ENCODE results near the gene TAF5. TPM values are rescaled to one million over a fixed set of nuclear protein-coding genes. Genes with fewer than 3 reads are reported as not detected.
"Not testable (repeated sequence)": the region's sequence is repeated elsewhere in the genome, so short reads cannot be mapped to it uniquely, and the experiment has no call there.

TAF5 gene
- total RNA-seq, 6 experiments from 2014 or later: 1.5 to 2.5 (median 2.2) TPM

- intact Hi-C loops (cut with DNase I): loop anchor here (5.0 kb wide), 2 partner anchors 62 to 177 kb away; partner anchors contain the start of gene CALHM3 (in 1 of the 2)
- no peaks in the 10 kb centered on the region for H3K9me3 ChIP-seq
- DNase-seq (peak in 1 of 3 donors; percentile 56), ATAC-seq (peak; percentile 13 to 50 (median 38))
- TF ChIP-seq POLR2A (IDR thresholded peaks at IDR 0.05) (no peak), CTCF (IDR thresholded peaks at IDR 0.05) (no peak)
- 42% methylated on average over 8 of the region's 8 CpGs for WGBS (ENCODE audit: insufficient coverage, low coverage, low lambda C conversion rate, missing lambda C conversion rate)
- no peak overlapping the region for H3K4me3 ChIP-seq
- H3K36me3 ChIP-seq: peaks cover 0 to 75% (median 42%) of the 10 kb centered on the region in 4 donors
- H3K27me3 ChIP-seq: no peaks in the 10 kb centered on the region
- peaks cover 0 to 36% (median 13%) of the 10 kb centered on the region in 4 donors for H3K4me1 ChIP-seq
- H3K27ac ChIP-seq: peak overlapping the region in 2 of 3 donors; percentile 11 to 43
Observed at GRCh38 chr10:103415581-103415980, 47.8 kb downstream of the TAF5 start.

GRCh38 chr10:103416436-103417147, 48.8 kb downstream of the TAF5 start:
- peaks cover 0 to 36% (median 13%) of the 10 kb centered on the region in 4 donors for H3K4me1 ChIP-seq
- ATAC-seq (peak; percentile 43 to 52 (median 46)), DNase-seq (peak in 2 of 3 donors; percentile 32 to 64)
- WGBS (ENCODE audit: insufficient coverage, low coverage, low lambda C conversion rate, missing lambda C conversion rate): 47% methylated on average over 8 of the region's 8 CpGs
- peaks cover 0 to 74% (median 36%) of the 10 kb centered on the region in 4 donors for H3K36me3 ChIP-seq
- intact Hi-C loops (cut with DNase I): loop anchor here (5.0 kb wide), 2 partner anchors 61 to 176 kb away; partner anchors contain the start of gene CALHM3 (in 1 of the 2)
- H3K4me3 ChIP-seq: no peak overlapping the region
- TF ChIP-seq POLR2A (IDR thresholded peaks at IDR 0.05): no peak
- TF ChIP-seq CTCF (IDR thresholded peaks at IDR 0.05): peak; percentile 59 to 73 (median 64)
- H3K27me3 ChIP-seq: no peaks in the 10 kb centered on the region
- H3K9me3 ChIP-seq: no peaks in the 10 kb centered on the region
- H3K27ac ChIP-seq: no peak overlapping the region

- H3K9me3 ChIP-seq, DNase-seq, H3K27me3 ChIP-seq, H3K27ac ChIP-seq, H3K4me3 ChIP-seq, ATAC-seq: not testable (repeated sequence)
- H3K36me3 ChIP-seq: peaks cover 0 to 70% (median 34%) of the 10 kb centered on the region in 4 donors
- 80% methylated on average over 4 of the region's 5 CpGs for WGBS (ENCODE audit: insufficient coverage, low coverage, low lambda C conversion rate, missing lambda C conversion rate)
- H3K4me1 ChIP-seq: peaks cover 0 to 36% (median 13%) of the 10 kb centered on the region in 4 donors
- intact Hi-C loops (cut with DNase I): loop anchor here (5.0 kb wide), 2 partner anchors 60 to 175 kb away; partner anchors contain the start of gene CALHM3 (in 1 of the 2)
Observed at GRCh38 chr10:103417148-103417469, 49.3 kb downstream of the TAF5 start.

GRCh38 chr10:103417601-103418000, 49.8 kb downstream of the TAF5 start:
- Histone ChIP-seq H3K4me1 (peaks cover 0 to 34% (median 13%) of the 10 kb centered on the region in 4 donors), H3K27me3 (no peaks in the 10 kb centered on the region), H3K36me3 (peaks cover 0 to 70% (median 35%) of the 10 kb centered on the region in 4 donors), H3K9me3 (no peaks in the 10 kb centered on the region), H3K4me3 (no peak overlapping the region), H3K27ac (no peak overlapping the region)
- TF ChIP-seq POLR2A (IDR thresholded peaks at IDR 0.05) (no peak), CTCF (IDR thresholded peaks at IDR 0.05) (no peak)
- intact Hi-C loops (cut with DNase I): loop anchor here (5.0 kb wide), 2 partner anchors 60 to 175 kb away; partner anchors contain the start of gene CALHM3 (in 1 of the 2)
- no peak for DNase-seq
- 74% methylated on average over 5 of the region's 5 CpGs for WGBS (ENCODE audit: insufficient coverage, low coverage, low lambda C conversion rate, missing lambda C conversion rate)
- no peak for ATAC-seq

GRCh38 chr10:103419101-103419500, 51.3 kb downstream of the TAF5 start:
- no peaks in the 10 kb centered on the region for H3K9me3 ChIP-seq
- TF ChIP-seq CTCF (IDR thresholded peaks at IDR 0.05) (no peak), POLR2A (IDR thresholded peaks at IDR 0.05) (no peak)
- no peak overlapping the region for H3K4me3 ChIP-seq
- DNase-seq (no peak), ATAC-seq (no peak)
- WGBS (ENCODE audit: insufficient coverage, low coverage, low lambda C conversion rate, missing lambda C conversion rate): 86% methylated on average over 2 of the region's 4 CpGs
- peaks cover 0 to 23% (median 10%) of the 10 kb centered on the region in 4 donors for H3K4me1 ChIP-seq
- no peak overlapping the region for H3K27ac ChIP-seq
- no peaks in the 10 kb centered on the region for H3K27me3 ChIP-seq
- intact Hi-C loops (cut with DNase I): loop anchor here (5.0 kb wide), 2 partner anchors 58 to 173 kb away; partner anchors contain the start of gene CALHM3 (in 1 of the 2)
- peaks cover 0 to 78% (median 39%) of the 10 kb centered on the region in 4 donors for H3K36me3 ChIP-seq
